GM12878 (cell line): ENCODE data around the gene GIGYF2. TPM values are rescaled to one million over a fixed set of nuclear protein-coding genes. Genes with fewer than 3 reads are reported as not detected.

Experiments used
- ATAC-seq: fragments of 200-7000 bp; cut with Tn5 transposase; 3 replicates; pipeline ENCODE4 v1.9.1; 2020; ENCODE audit warnings: mild to moderate bottlenecking, moderate library complexity
- BruUV-seq: library from RNA; stranded (reverse); fragments of 400-500 nt; replicated peaks from 2 replicates; lab custom pipeline; 2021; lab: Mats Ljungman, UMichigan
- CTCF ChIA-PET: fragments of 300-600 bp; sonication (Branson Sonifier 250); formaldehyde crosslinking; extraction: SDS; loops from one replicate; lab custom pipeline; 2021; ENCODE audit warnings: inconsistent platforms; lab: Yijun Ruan, JAX
- POLR2A ChIA-PET: fragments of 350-600 bp; formaldehyde crosslinking; extraction: SDS; loops from one replicate; lab custom pipeline; 2021; ENCODE audit warnings: inconsistent platforms; lab: Charles Lee
- RAD21 ChIA-PET: fragments of 300-600 bp; sonication (Branson Sonifier 250); formaldehyde crosslinking; loops from one replicate; lab custom pipeline; 2023; ENCODE audit warnings: antibody characterized with exemption; ENCODE audit not compliant: unreplicated experiment; lab: Charles Lee
- SMC1A ChIA-PET: fragments of 300-600 bp; sonication (Branson Sonifier 250); formaldehyde crosslinking; loops from one replicate; lab custom pipeline; 2023; ENCODE audit not compliant: unreplicated experiment, uncharacterized antibody; lab: Charles Lee
- DNase-seq: peaks from one replicate; pipeline ENCODE4 v3.0.0-alpha.2; 2011; ENCODE audit warnings: low read depth, low spot score
- FAIRE-seq: peaks from 3 replicates; lab custom pipeline; 2011; peaks lifted over from hg19 to GRCh38; lab: Jason Lieb, UNC
- H2AFZ ChIP-seq: 2 replicates; pipeline ENCODE4 v1.6.0; 2011; ENCODE audit warnings: low read depth, low read length, control low read depth; ENCODE audit not compliant: control insufficient read depth
- H3K27ac ChIP-seq: 2 replicates; pipeline ENCODE4 v1.5.1; 2011; ENCODE audit warnings: control low read depth; ENCODE audit not compliant: control insufficient read depth, insufficient read depth
- H3K27me3 ChIP-seq, 2 experiments: replicated peaks in 1 of 2; 2 replicates each; pipeline versions ENCODE4 v1.6.0 to v1.6.1; 2011; ENCODE audit warnings: low read length in 1 of 2; ENCODE audit not compliant: control insufficient read depth in 2 of 2, insufficient read depth in 2 of 2
- H3K36me3 ChIP-seq, 2 experiments: 2 replicates each; pipeline ENCODE4 v1.5.1; 2011; ENCODE audit warnings: low read length in 1 of 2; ENCODE audit not compliant: control insufficient read depth in 2 of 2, insufficient read depth in 2 of 2
- H3K4me1 ChIP-seq: 2 replicates; pipeline ENCODE4 v1.6.1; 2011; ENCODE audit warnings: mild to moderate bottlenecking, low read length, moderate library complexity, mixed read lengths; ENCODE audit not compliant: control insufficient read depth, insufficient read depth
- H3K4me2 ChIP-seq: 2 replicates; pipeline ENCODE4 v1.6.0; 2011; ENCODE audit warnings: control low read depth; ENCODE audit not compliant: control insufficient read depth, insufficient read depth
- H3K4me3 ChIP-seq: fragments of 200-600 bp; sonication (generic); 2 replicates; pipeline ENCODE4 v1.5.1; 2016
- H3K79me2 ChIP-seq: 2 replicates; pipeline ENCODE4 v1.6.0; 2011; ENCODE audit warnings: low read length; ENCODE audit not compliant: control insufficient read depth, insufficient read depth
- H3K9ac ChIP-seq: 2 replicates; pipeline ENCODE4 v1.8.0; 2011; ENCODE audit warnings: low read length, control low read depth, mixed read lengths; ENCODE audit not compliant: control insufficient read depth, insufficient read depth
- H3K9me3 ChIP-seq: replicated peaks from 3 replicates; pipeline ENCODE4 v1.5.1; 2011; ENCODE audit warnings: mild to moderate bottlenecking, low read length; ENCODE audit not compliant: control insufficient read depth, insufficient read depth
- H4K20me1 ChIP-seq: 2 replicates; pipeline ENCODE4 v1.6.0; 2011; ENCODE audit not compliant: control insufficient read depth, insufficient read depth
- CREM ChIP-seq: IDR thresholded peaks from 2 replicates; pipeline ENCODE4 v1.6.1; 2014; ENCODE audit warnings: antibody characterized with exemption, low read depth
- FOXK2 ChIP-seq: fragments of 450-650 bp; IDR thresholded peaks from 2 replicates; pipeline ENCODE4 v1.6.1; 2017; ENCODE audit warnings: mild to moderate bottlenecking, moderate library complexity
- HSF1 ChIP-seq: fragments of 150-350 bp; IDR thresholded peaks from 2 replicates; pipeline ENCODE4 v1.6.1; 2014; ENCODE audit warnings: mild to moderate bottlenecking, low read depth, low read length
- NR2F1 ChIP-seq: fragments of 450-650 bp; conservative IDR thresholded peaks from 2 replicates; pipeline ENCODE4 v1.6.1; 2017; ENCODE audit warnings: mild to moderate bottlenecking
- RAD21 ChIP-seq: IDR thresholded peaks from 2 replicates; pipeline ENCODE4 v1.6.1; 2011; ENCODE audit warnings: mild to moderate bottlenecking, low read depth, low read length, moderate library complexity; ENCODE audit not compliant: insufficient read depth
- RUNX3 ChIP-seq: IDR thresholded peaks from 2 replicates; pipeline ENCODE4 v1.6.1; 2012; ENCODE audit warnings: low read length, inconsistent platforms
- SIN3A ChIP-seq: IDR thresholded peaks from 2 replicates; pipeline ENCODE4 v1.6.1; 2012; ENCODE audit warnings: low read depth, low read length, improper control_type of control experiment
- SMC3 ChIP-seq: IDR thresholded peaks from 2 replicates; pipeline ENCODE4 v1.6.1; 2011; ENCODE audit warnings: low read length, improper control_type of control experiment, borderline replicate concordance
- TCF3 ChIP-seq: IDR thresholded peaks from 2 replicates; pipeline ENCODE4 v1.6.1; 2012; ENCODE audit warnings: low read depth, mild to moderate bottlenecking, low read length, borderline replicate concordance; ENCODE audit not compliant: insufficient read depth
- ZNF217 ChIP-seq: fragments of 450-650 bp; IDR thresholded peaks from 2 replicates; pipeline ENCODE4 v1.6.1; 2017; ENCODE audit warnings: antibody characterized with exemption, mild to moderate bottlenecking
- ZNF24 ChIP-seq: fragments of 450-650 bp; IDR thresholded peaks from 2 replicates; pipeline ENCODE4 v1.6.1; 2017; ENCODE audit warnings: antibody characterized with exemption, mild to moderate bottlenecking
- ZNF622 ChIP-seq: fragments of 450-650 bp; IDR thresholded peaks from 2 replicates; pipeline ENCODE4 v1.6.1; 2017; ENCODE audit warnings: mild to moderate bottlenecking, inconsistent platforms
- WGBS: methylation state at CpG from one replicate; pipeline ENCODE4 v1.1.6; 2016; ENCODE audit warnings: low lambda C conversion rate; ENCODE audit not compliant: insufficient replicate concordance, insufficient coverage; ENCODE audit errors: missing lambda C conversion rate; 5-methylcytosine and 5-hydroxymethylcytosine counted together
- in situ Hi-C: fragments of 300-500 bp; cut with MboI; formaldehyde crosslinking; loops from 9 replicates; pipeline ENCODE4 v1.14.3; 2018; ENCODE audit warnings: mixed read lengths
- intact Hi-C: fragments of 100-400 bp; cut with micrococcal nuclease; formaldehyde crosslinking; loops from one replicate; pipeline ENCODE4 v1.14.2; 2022; ENCODE audit not compliant: unreplicated experiment
- polyA plus RNA-seq, 11 experiments: library from polyadenylated mRNA; depleted of rRNA in 4 of 11; unstranded in 6 of 11; stranded (reverse) in 5 of 11; fragments of >200 nt; fragmentation: Nextera tagmentation in 4 of 11; fragmentation: Illumina TruSeq in 1 of 11; extraction: Ambion mirVana in 4 of 11; extraction: Trizol in 1 of 11; gene quantifications; 1 replicate in 1 of 11; 2 replicates in 10 of 11; pipeline versions ENCODE4 v1.2.1 to v1.2.3, GENCODE V29; 2011 to 2016; ENCODE audit warnings: inconsistent platforms in 2 of 11, missing spikeins in 2 of 11, low read depth in 1 of 11
- total RNA-seq, 4 experiments: library from RNA; depleted of rRNA in 3 of 4; stranded (reverse); fragments of >200 nt in 3 of 4; fragmentation: Illumina TruSeq in 1 of 4; extraction: Trizol in 1 of 4; gene quantifications; 2 replicates each; pipeline versions ENCODE4 v1.2.1 to v1.2.3, GENCODE V29; 2013 to 2021
- TF ChIP-seq, protein P1 (sequence below): IDR thresholded peaks from 2 replicates; pipeline ENCODE4 v1.6.1; 2012; ENCODE audit warnings: mild to moderate bottlenecking, low read depth, low read length
- TF ChIP-seq, protein P2 (sequence below): IDR thresholded peaks from 2 replicates; pipeline ENCODE4 v1.6.1; 2011; ENCODE audit warnings: borderline replicate concordance, low read depth, mild to moderate bottlenecking, moderate library complexity, low read length; ENCODE audit not compliant: insufficient read depth, poor library complexity, severe bottlenecking
- TF ChIP-seq, protein P3 (sequence below): fragments of 450-650 bp; IDR thresholded peaks from 2 replicates; pipeline ENCODE4 v1.6.1; 2014; ENCODE audit warnings: mild to moderate bottlenecking

GIGYF2 gene
- total and polyA plus RNA-seq, 10 of the 15 experiments (the other 5 are each of a cell fraction or from before 2014, with no cell fraction given): 12.2 to 47.2 (median 39.0) TPM

DNA sequence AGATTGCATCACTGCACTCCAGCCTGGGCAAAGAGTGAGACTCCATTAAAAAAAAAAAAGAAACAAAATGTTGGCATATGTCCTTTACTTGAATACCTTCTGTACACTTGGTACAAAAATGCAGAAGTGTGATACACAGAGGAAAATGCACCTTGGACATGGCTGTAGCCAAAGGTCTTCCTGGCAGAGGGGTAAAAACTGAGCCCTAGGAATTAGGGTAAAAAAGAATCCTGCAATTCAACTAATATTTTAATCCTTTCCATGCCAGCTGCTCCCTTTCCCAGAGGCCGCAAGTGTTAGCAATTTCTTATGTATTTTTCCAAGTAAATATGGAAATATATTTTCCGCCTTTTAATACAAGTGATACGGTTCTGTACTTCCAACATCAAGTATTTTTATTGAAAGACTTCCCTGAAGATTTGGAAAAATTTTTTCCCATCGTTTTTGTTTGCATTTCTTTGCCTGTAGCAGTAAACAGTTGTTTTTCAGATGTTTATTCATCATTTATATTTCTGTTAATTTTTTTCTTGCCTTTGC is 53.1 kb downstream of the GIGYF2 start:
- RAD21 ChIA-PET: interaction anchor here (0.6 kb wide), 1 partner anchor 20 kb away, joined by 4 read pairs; no protein-coding TSS in a partner anchor
- H3K9me3 ChIP-seq: no peaks in the 10 kb centered on the region
- H3K4me2 ChIP-seq: no peak overlapping the region
- no peak overlapping the region for H3K9ac ChIP-seq
- no peaks in the 10 kb centered on the region for H3K79me2 ChIP-seq
- H3K27me3 ChIP-seq: no peaks in the 10 kb centered on the region
- 96% methylated on average over 4 of the region's 4 CpGs for WGBS
- DNase-seq: no peak
- H3K36me3 ChIP-seq: peaks cover 0 to 12% of the 10 kb centered on the region in 2 experiments; a peak in 3 of 4 replicates
- CTCF ChIA-PET: interaction anchor here (1.6 kb wide), 1 partner anchor 9 kb away, joined by 6 read pairs; no protein-coding TSS in a partner anchor
- intact Hi-C loops: no loop called here
- H4K20me1 ChIP-seq: no peaks in the 10 kb centered on the region
- H3K4me3 ChIP-seq: no peak overlapping the region
- FAIRE-seq: no peak
- SMC1A ChIA-PET: interaction anchor here (1.7 kb wide), 1 partner anchor 10 kb away, joined by 6 read pairs; no protein-coding TSS in a partner anchor
- POLR2A ChIA-PET: no interaction called here
- H3K4me1 ChIP-seq: peaks cover 4% of the 10 kb centered on the region
- H3K27ac ChIP-seq: no peak overlapping the region
- ATAC-seq: no peak
- BruUV-seq: no TSS peak
- in situ Hi-C loops: no loop called here
- H2AFZ ChIP-seq: no peak overlapping the region
- no peak for TF ChIP-seq RAD21
- TF ChIP-seq CREM: no peak
- no peak for TF ChIP-seq SMC3
- TF ChIP-seq, protein P1, sequence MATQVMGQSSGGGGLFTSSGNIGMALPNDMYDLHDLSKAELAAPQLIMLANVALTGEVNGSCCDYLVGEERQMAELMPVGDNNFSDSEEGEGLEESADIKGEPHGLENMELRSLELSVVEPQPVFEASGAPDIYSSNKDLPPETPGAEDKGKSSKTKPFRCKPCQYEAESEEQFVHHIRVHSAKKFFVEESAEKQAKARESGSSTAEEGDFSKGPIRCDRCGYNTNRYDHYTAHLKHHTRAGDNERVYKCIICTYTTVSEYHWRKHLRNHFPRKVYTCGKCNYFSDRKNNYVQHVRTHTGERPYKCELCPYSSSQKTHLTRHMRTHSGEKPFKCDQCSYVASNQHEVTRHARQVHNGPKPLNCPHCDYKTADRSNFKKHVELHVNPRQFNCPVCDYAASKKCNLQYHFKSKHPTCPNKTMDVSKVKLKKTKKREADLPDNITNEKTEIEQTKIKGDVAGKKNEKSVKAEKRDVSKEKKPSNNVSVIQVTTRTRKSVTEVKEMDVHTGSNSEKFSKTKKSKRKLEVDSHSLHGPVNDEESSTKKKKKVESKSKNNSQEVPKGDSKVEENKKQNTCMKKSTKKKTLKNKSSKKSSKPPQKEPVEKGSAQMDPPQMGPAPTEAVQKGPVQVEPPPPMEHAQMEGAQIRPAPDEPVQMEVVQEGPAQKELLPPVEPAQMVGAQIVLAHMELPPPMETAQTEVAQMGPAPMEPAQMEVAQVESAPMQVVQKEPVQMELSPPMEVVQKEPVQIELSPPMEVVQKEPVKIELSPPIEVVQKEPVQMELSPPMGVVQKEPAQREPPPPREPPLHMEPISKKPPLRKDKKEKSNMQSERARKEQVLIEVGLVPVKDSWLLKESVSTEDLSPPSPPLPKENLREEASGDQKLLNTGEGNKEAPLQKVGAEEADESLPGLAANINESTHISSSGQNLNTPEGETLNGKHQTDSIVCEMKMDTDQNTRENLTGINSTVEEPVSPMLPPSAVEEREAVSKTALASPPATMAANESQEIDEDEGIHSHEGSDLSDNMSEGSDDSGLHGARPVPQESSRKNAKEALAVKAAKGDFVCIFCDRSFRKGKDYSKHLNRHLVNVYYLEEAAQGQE: no peak
- no peak for TF ChIP-seq NR2F1
- TF ChIP-seq, protein P2, sequence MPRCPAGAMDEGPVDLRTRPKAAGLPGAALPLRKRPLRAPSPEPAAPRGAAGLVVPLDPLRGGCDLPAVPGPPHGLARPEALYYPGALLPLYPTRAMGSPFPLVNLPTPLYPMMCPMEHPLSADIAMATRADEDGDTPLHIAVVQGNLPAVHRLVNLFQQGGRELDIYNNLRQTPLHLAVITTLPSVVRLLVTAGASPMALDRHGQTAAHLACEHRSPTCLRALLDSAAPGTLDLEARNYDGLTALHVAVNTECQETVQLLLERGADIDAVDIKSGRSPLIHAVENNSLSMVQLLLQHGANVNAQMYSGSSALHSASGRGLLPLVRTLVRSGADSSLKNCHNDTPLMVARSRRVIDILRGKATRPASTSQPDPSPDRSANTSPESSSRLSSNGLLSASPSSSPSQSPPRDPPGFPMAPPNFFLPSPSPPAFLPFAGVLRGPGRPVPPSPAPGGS: no peak
- TF ChIP-seq ZNF622: no peak
- TF ChIP-seq FOXK2: no peak
- no peak for TF ChIP-seq HSF1
- TF ChIP-seq, protein P3, sequence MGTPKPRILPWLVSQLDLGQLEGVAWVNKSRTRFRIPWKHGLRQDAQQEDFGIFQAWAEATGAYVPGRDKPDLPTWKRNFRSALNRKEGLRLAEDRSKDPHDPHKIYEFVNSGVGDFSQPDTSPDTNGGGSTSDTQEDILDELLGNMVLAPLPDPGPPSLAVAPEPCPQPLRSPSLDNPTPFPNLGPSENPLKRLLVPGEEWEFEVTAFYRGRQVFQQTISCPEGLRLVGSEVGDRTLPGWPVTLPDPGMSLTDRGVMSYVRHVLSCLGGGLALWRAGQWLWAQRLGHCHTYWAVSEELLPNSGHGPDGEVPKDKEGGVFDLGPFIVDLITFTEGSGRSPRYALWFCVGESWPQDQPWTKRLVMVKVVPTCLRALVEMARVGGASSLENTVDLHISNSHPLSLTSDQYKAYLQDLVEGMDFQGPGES: no peak
- TF ChIP-seq ZNF24: no peak
- no peak for TF ChIP-seq RUNX3
- TF ChIP-seq TCF3: no peak
- no peak for TF ChIP-seq ZNF217
- no peak for TF ChIP-seq SIN3A
